Chondrocyte (in vitro differentiated cells): ENCODE measurements around the gene SYT13. TPM values are rescaled to one million over a fixed set of nuclear protein-coding genes. Genes with fewer than 3 reads are reported as not detected.
"Not testable (repeated sequence)": the region's sequence is repeated elsewhere in the genome, so short reads cannot be mapped to it uniquely, and the experiment has no call there.

Experiments used
- DNase-seq: peaks from one replicate; pipeline ENCODE4 v3.0.0; 2021; ENCODE audit warnings: mixed read lengths, low spot score
- H3K27ac Mint-ChIP-seq: one replicate; pipeline ENCODE4 v1.8.0; 2021; ENCODE audit warnings: mild to moderate bottlenecking, moderate library complexity, mixed read lengths; ENCODE audit not compliant: unreplicated experiment
- H3K27me3 Mint-ChIP-seq: 2 replicates; pipeline ENCODE4 v1.8.0; 2021; ENCODE audit warnings: low read depth, mixed read lengths
- H3K36me3 Mint-ChIP-seq: 2 replicates; pipeline ENCODE4 v1.8.0; 2021; ENCODE audit warnings: low read depth, mixed read lengths
- H3K4me1 Mint-ChIP-seq: 2 replicates; pipeline ENCODE4 v1.8.0; 2021; ENCODE audit warnings: low read depth, mild to moderate bottlenecking, mixed read lengths
- H3K4me3 Mint-ChIP-seq: one replicate; pipeline ENCODE4 v1.8.0; 2021; ENCODE audit warnings: mild to moderate bottlenecking, moderate library complexity, mixed read lengths; ENCODE audit not compliant: unreplicated experiment
- H3K9me3 Mint-ChIP-seq: 2 replicates; pipeline ENCODE4 v1.8.0; 2021; ENCODE audit warnings: low read depth, mixed read lengths
- total RNA-seq: library from RNA; stranded (reverse); gene quantifications from 3 replicates; pipeline ENCODE4 v1.2.1, GENCODE V29; 2021
- TF ChIP-seq, protein P1 (sequence below): fragments of 200-600 bp; sonication (generic); IDR thresholded peaks from 2 replicates; pipeline ENCODE4 v1.5.0; 2021; ENCODE audit warnings: antibody characterized with exemption, mild to moderate bottlenecking, moderate library complexity

SYT13 gene
- total RNA-seq, 1 donor from 2014 or later: 2.8 TPM

DNA sequence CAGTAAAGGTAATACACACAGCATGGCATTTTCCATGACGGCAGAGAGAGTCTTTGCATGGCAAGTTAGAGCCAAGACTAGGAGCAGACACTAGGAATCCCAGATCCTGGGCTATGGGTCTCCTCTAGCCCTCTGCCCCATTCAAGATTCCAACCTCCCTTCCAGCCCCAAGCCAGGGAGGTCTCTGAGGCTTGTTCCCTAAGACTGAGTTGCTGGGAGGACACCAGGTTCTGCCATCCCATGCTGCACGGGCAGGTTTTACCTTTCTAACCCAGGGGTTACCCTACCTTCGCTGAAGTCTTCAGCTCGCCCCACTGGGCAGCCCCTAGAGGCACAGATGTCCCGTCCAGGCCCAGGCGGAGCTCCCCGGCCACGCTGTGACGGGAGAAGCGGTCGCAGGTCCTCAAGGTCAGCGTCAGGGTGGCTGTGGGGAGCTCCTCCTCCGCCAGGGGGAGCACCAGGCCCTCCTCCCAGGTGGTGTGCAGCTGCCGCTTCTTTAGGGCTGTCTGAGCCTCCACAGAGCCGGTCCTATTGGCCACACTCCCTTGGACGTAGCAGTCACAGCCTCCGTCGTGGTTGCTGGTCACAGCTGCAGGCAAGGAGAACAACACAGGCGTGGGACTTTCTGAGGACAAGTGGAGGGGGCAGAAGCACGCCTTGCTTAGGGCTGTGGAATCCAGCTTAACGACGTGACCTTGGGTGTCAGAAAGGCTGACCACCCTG, 33.8 kb downstream of the SYT13 start:
- Mint-ChIP-seq H3K36me3 (no peaks in the 10 kb centered on the region), H3K27ac (peak overlapping the region; percentile 54), H3K4me3 (no peak overlapping the region), H3K9me3 (no peaks in the 10 kb centered on the region), H3K27me3 (peaks cover 1% of the 10 kb centered on the region), H3K4me1 (peaks cover 14% of the 10 kb centered on the region)
- TF ChIP-seq, protein P1, sequence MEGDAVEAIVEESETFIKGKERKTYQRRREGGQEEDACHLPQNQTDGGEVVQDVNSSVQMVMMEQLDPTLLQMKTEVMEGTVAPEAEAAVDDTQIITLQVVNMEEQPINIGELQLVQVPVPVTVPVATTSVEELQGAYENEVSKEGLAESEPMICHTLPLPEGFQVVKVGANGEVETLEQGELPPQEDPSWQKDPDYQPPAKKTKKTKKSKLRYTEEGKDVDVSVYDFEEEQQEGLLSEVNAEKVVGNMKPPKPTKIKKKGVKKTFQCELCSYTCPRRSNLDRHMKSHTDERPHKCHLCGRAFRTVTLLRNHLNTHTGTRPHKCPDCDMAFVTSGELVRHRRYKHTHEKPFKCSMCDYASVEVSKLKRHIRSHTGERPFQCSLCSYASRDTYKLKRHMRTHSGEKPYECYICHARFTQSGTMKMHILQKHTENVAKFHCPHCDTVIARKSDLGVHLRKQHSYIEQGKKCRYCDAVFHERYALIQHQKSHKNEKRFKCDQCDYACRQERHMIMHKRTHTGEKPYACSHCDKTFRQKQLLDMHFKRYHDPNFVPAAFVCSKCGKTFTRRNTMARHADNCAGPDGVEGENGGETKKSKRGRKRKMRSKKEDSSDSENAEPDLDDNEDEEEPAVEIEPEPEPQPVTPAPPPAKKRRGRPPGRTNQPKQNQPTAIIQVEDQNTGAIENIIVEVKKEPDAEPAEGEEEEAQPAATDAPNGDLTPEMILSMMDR: peak; percentile 85
- DNase-seq: no peak

- Mint-ChIP-seq H3K36me3 (no peaks in the 10 kb centered on the region), H3K9me3 (no peaks in the 10 kb centered on the region), H3K4me3 (no peak overlapping the region), H3K27ac (no peak overlapping the region), H3K27me3 (peaks cover 1% of the 10 kb centered on the region), H3K4me1 (peaks cover 14% of the 10 kb centered on the region)
- DNase-seq: no peak
- TF ChIP-seq, protein P1: no peak
Measured at GRCh38 chr11:45250035-45250718, 36.0 kb downstream of the SYT13 start.

GRCh38 chr11:45249372-45249771, 36.8 kb downstream of the SYT13 start:
- not testable (repeated sequence) for H3K9me3 Mint-ChIP-seq, DNase-seq, H3K27ac Mint-ChIP-seq, H3K36me3 Mint-ChIP-seq, H3K27me3 Mint-ChIP-seq, H3K4me3 Mint-ChIP-seq
- H3K4me1 Mint-ChIP-seq: peaks cover 14% of the 10 kb centered on the region

DNA sequence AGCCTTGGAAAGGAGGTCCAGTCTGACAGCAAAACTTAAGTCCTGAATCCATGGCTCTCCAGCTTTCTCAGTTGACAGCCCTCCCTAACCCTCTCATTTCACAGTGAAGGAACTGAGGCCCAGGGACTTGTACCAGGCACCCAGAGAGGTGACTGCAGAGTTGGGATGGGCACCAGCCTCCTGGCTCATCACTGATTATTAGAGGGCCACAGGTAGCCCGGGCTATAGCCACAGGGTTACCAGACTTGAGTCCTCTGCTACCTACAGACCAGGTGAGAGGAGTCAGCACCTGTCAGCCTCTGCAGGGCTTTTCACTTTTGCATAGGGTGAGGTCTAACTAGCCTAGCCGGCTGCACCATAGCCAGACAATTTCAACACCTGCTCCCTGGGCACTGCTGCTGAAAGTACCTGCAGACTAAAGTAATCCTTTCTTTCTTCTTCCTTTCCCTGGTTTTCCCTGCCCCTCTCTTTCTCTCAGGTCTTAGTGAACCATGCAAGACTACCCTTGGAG, 37.6 kb downstream of the SYT13 start:
- Mint-ChIP-seq H3K4me3 (no peak overlapping the region), H3K4me1 (peaks cover 9% of the 10 kb centered on the region), H3K36me3 (no peaks in the 10 kb centered on the region), H3K27ac (no peak overlapping the region), H3K9me3 (no peaks in the 10 kb centered on the region), H3K27me3 (peaks cover 1% of the 10 kb centered on the region)
- TF ChIP-seq, protein P1: no peak
- no peak for DNase-seq

GRCh38 chr11:45247433-45247832, 38.7 kb downstream of the SYT13 start:
- Mint-ChIP-seq H3K4me1 (peaks cover under 1% of the 10 kb centered on the region), H3K27ac (no peak overlapping the region), H3K9me3 (no peaks in the 10 kb centered on the region), H3K27me3 (peaks cover 1% of the 10 kb centered on the region), H3K4me3 (no peak overlapping the region), H3K36me3 (no peaks in the 10 kb centered on the region)
- DNase-seq: no peak
- TF ChIP-seq, protein P1: no peak
